ENCODE results near the gene RSRC1.

- TF ChIP-seq PATZ1 (CRISPR knock-in tag; IDR thresholded peaks at IDR 0.05; ENCODE audit: borderline replicate concordance) = no peak
- no peak for TF ChIP-seq ZC3H10 (CRISPR knock-in tag; IDR thresholded peaks at IDR 0.05)
These were observed 3.0 kb upstream of the RSRC1 start for GRCh38 chr3:158106766-158107471.

Data from SK-N-SH treated with all-trans-retinoic acid at 6 μM for 48 hours (cell line).